DMS 273 (cell line): Measurements from ENCODE around the gene EHMT1.
"Not testable (repeated sequence)": the region's sequence is repeated elsewhere in the genome, so short reads cannot be mapped to it uniquely, and the experiment has no call there.

ENCODE experiments used
- DNase-seq: peaks from one replicate; lab custom pipeline; 2025; ENCODE audit not compliant: unreplicated experiment; lab: John Stamatoyannopoulos, UW

EHMT1 gene

DNA sequence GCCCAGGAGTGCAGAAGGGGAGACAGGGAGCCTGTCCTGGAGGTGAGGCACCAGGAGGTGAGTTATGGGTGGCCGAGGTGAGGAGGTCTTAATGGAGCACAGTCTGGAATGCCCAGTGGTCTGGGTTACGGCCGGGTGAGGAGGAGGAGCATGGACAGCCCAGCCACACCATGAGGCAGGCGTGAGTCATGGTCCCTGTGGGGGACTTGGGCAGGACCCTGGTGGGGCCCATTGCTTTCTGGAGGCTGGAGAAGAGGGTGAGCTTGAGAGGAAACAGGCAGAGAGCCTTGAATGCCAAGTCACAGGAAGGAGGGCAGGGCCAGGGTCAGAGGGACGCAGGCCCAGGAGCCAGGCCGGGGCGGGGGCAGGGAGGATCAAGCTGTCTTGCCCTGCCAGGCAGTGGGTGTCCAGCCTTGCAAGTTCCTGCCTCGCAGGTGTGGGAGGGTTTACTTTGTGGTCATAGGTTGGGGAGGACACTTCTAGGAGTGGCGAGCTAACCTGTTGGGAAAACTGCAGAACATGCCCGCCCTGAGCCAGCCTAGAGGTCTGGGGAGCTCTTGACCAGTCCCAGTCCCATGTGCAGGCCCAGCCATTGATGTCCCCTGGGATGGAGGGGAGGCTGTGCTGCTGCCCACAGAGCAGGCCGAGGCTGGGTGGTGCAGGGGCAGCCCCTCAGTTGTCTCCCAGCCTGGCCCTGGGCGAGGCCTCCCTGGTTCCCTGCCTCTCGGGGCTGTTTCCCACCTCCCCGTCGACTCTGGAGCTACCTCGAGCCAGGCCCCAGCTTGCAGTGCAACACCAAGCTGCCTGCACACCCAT, 261.6 kb downstream of the EHMT1 start:
- no peak for DNase-seq

- no peak for DNase-seq
These were observed 262.2 kb downstream of the EHMT1 start for GRCh38 chr9:137880976-137881530.

DNA sequence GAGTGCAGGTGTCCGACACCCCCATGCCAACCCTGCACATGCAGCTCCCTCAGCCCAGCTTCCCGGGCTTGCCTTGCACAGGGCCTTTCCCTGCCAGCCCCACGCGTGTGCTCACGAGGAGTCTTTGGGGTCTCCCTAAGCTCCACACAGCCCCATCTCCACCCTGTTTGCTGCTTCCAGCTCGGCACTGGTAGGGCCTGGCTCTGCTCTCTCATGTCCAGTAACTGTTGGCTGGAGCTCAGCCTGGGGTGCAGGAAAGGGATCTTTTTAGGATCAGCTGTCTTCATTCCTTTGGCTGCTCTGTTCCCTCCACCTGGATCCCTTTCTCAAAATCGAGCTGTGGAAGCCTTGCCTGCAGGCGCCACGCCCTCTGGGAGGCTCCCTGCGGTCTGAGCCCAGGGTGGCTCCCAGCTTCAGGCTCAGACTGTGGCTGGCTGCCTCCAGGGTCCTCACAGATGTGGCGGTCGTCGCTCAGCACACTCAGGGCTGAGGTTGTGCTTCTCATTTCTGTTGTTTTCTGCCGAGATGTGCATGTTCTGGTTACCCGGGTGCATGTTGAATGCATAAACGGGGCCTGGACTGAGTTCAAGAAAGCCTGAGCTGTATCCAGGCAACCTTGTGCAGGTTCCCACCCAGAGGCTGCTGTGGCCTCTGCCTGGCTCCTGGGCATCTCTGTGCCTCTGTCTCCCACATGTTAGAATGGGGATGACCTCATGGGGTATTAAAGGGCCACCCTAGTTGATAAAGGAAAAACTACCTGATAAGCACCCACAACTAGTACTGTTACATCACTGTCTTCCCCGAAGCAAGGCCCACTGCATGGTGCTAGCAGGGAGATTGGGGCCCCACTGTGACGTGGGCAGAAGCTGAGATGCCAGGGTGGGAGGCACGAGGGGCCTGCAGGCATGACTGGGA, 263.0 kb downstream of the EHMT1 start:
- DNase-seq, result no peak

DNA sequence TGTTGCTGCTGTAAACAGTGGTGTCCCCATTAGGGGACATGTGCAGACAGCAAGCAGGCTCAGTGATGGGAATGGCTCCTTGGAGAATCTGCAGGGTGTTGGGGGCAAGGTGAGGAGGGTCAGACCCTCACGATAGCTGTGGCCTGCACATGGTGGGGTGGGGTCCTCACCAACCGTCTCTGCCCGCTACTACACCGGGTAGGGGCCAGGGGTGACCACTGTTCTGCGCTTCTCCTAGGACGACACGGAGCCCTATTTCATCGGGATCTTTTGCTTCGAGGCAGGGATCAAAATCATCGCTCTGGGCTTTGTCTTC, 263.7 kb downstream of the EHMT1 start:
- DNase-seq, result no peak

DNA sequence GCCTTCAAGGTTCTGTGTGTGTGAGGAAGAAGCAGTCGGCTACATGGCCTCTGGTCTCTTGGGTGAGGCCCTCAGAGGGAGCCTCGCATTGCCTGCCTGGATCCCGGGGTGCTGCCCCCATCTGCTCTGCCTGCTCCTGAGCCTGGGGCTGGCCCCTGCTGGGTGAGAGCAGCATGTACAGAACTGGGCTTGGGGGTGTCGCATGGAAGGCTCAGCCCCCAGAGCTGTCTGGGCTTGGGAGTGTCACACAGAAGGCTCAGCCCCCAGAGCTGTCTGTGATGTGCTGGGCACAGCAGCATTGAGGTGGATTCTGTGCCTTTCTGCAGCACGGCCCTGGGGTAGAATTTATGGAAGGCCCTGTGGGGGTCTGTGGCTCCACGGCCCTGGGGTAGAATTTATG, 265.2 kb downstream of the EHMT1 start:
- not testable (repeated sequence) for DNase-seq

- not testable (repeated sequence) for DNase-seq
These were observed 265.7 kb downstream of the EHMT1 start for GRCh38 chr9:137884547-137884946.

DNA sequence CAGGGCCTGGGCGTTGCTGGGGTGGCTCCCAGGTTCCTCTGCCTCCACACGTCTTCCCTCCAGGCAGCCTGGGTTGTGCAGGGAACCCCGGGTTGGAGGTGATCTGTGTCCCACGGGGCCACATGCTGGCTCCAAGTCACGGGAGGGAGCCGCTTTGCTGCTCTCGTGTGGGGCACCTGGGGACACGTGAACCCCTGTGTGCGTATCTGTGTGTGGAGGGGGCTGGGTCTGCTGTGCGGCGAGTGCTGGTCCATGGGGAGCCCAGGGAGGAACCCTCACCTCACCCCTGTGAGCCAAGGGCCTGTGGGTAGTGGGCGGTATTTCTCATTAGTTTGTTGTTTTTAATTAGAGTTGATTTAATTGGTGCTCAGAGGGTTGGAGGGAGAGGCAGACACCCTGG, 266.3 kb downstream of the EHMT1 start:
- not testable (repeated sequence) for DNase-seq
